GM12878 (cell line): Measurements from ENCODE around the gene GCK. TPM values are rescaled to one million over a fixed set of nuclear protein-coding genes. Genes with fewer than 3 reads are reported as not detected.
"Not testable (repeated sequence)": the region's sequence is repeated elsewhere in the genome, so short reads cannot be mapped to it uniquely, and the experiment has no call there.

Experiments used
- ATAC-seq: fragments of 200-7000 bp; cut with Tn5 transposase; 3 replicates; pipeline ENCODE4 v1.9.1; 2020; ENCODE audit warnings: mild to moderate bottlenecking, moderate library complexity
- BruUV-seq: library from RNA; stranded (reverse); fragments of 400-500 nt; replicated peaks from 2 replicates; lab custom pipeline; 2021; lab: Mats Ljungman, UMichigan
- CTCF ChIA-PET: fragments of 300-600 bp; sonication (Branson Sonifier 250); formaldehyde crosslinking; extraction: SDS; loops from one replicate; lab custom pipeline; 2021; ENCODE audit warnings: inconsistent platforms; lab: Yijun Ruan, JAX
- POLR2A ChIA-PET: fragments of 350-600 bp; formaldehyde crosslinking; extraction: SDS; loops from one replicate; lab custom pipeline; 2021; ENCODE audit warnings: inconsistent platforms; lab: Charles Lee
- RAD21 ChIA-PET: fragments of 300-600 bp; sonication (Branson Sonifier 250); formaldehyde crosslinking; loops from one replicate; lab custom pipeline; 2023; ENCODE audit warnings: antibody characterized with exemption; ENCODE audit not compliant: unreplicated experiment; lab: Charles Lee
- SMC1A ChIA-PET: fragments of 300-600 bp; sonication (Branson Sonifier 250); formaldehyde crosslinking; loops from one replicate; lab custom pipeline; 2023; ENCODE audit not compliant: unreplicated experiment, uncharacterized antibody; lab: Charles Lee
- DNase-seq: peaks from one replicate; pipeline ENCODE4 v3.0.0-alpha.2; 2011; ENCODE audit warnings: low read depth, low spot score
- FAIRE-seq: peaks from 3 replicates; lab custom pipeline; 2011; peaks lifted over from hg19 to GRCh38; lab: Jason Lieb, UNC
- H2AFZ ChIP-seq: 2 replicates; pipeline ENCODE4 v1.6.0; 2011; ENCODE audit warnings: low read depth, low read length, control low read depth; ENCODE audit not compliant: control insufficient read depth
- H3K27ac ChIP-seq: 2 replicates; pipeline ENCODE4 v1.5.1; 2011; ENCODE audit warnings: control low read depth; ENCODE audit not compliant: control insufficient read depth, insufficient read depth
- H3K27me3 ChIP-seq, 2 experiments: replicated peaks in 1 of 2; 2 replicates each; pipeline versions ENCODE4 v1.6.0 to v1.6.1; 2011; ENCODE audit warnings: low read length in 1 of 2; ENCODE audit not compliant: control insufficient read depth in 2 of 2, insufficient read depth in 2 of 2
- H3K36me3 ChIP-seq, 2 experiments: 2 replicates each; pipeline ENCODE4 v1.5.1; 2011; ENCODE audit warnings: low read length in 1 of 2; ENCODE audit not compliant: control insufficient read depth in 2 of 2, insufficient read depth in 2 of 2
- H3K4me1 ChIP-seq: 2 replicates; pipeline ENCODE4 v1.6.1; 2011; ENCODE audit warnings: mild to moderate bottlenecking, low read length, moderate library complexity, mixed read lengths; ENCODE audit not compliant: control insufficient read depth, insufficient read depth
- H3K4me2 ChIP-seq: 2 replicates; pipeline ENCODE4 v1.6.0; 2011; ENCODE audit warnings: control low read depth; ENCODE audit not compliant: control insufficient read depth, insufficient read depth
- H3K4me3 ChIP-seq: fragments of 200-600 bp; sonication (generic); 2 replicates; pipeline ENCODE4 v1.5.1; 2016
- H3K79me2 ChIP-seq: 2 replicates; pipeline ENCODE4 v1.6.0; 2011; ENCODE audit warnings: low read length; ENCODE audit not compliant: control insufficient read depth, insufficient read depth
- H3K9ac ChIP-seq: 2 replicates; pipeline ENCODE4 v1.8.0; 2011; ENCODE audit warnings: low read length, control low read depth, mixed read lengths; ENCODE audit not compliant: control insufficient read depth, insufficient read depth
- H3K9me3 ChIP-seq: replicated peaks from 3 replicates; pipeline ENCODE4 v1.5.1; 2011; ENCODE audit warnings: mild to moderate bottlenecking, low read length; ENCODE audit not compliant: control insufficient read depth, insufficient read depth
- H4K20me1 ChIP-seq: 2 replicates; pipeline ENCODE4 v1.6.0; 2011; ENCODE audit not compliant: control insufficient read depth, insufficient read depth
- CBX5 ChIP-seq: sonication (generic); IDR thresholded peaks from 2 replicates; pipeline ENCODE4 v1.6.1; 2016; ENCODE audit warnings: low read depth, moderate library complexity, mild to moderate bottlenecking, inconsistent platforms
- RELA ChIP-seq: fragments of 450-650 bp; IDR thresholded peaks from 2 replicates; pipeline ENCODE4 v1.8.0; 2014; ENCODE audit warnings: borderline replicate concordance; ENCODE audit not compliant: partially characterized antibody
- RUNX3 ChIP-seq: IDR thresholded peaks from 2 replicates; pipeline ENCODE4 v1.6.1; 2012; ENCODE audit warnings: low read length, inconsistent platforms
- SMC3 ChIP-seq: IDR thresholded peaks from 2 replicates; pipeline ENCODE4 v1.6.1; 2011; ENCODE audit warnings: low read length, improper control_type of control experiment, borderline replicate concordance
- WGBS: methylation state at CpG from one replicate; pipeline ENCODE4 v1.1.6; 2016; ENCODE audit warnings: low lambda C conversion rate; ENCODE audit not compliant: insufficient replicate concordance, insufficient coverage; ENCODE audit errors: missing lambda C conversion rate; 5-methylcytosine and 5-hydroxymethylcytosine counted together
- in situ Hi-C: fragments of 300-500 bp; cut with MboI; formaldehyde crosslinking; loops from 9 replicates; pipeline ENCODE4 v1.14.3; 2018; ENCODE audit warnings: mixed read lengths
- intact Hi-C: fragments of 100-400 bp; cut with micrococcal nuclease; formaldehyde crosslinking; loops from one replicate; pipeline ENCODE4 v1.14.2; 2022; ENCODE audit not compliant: unreplicated experiment
- polyA plus RNA-seq, 11 experiments: library from polyadenylated mRNA; depleted of rRNA in 4 of 11; unstranded in 6 of 11; stranded (reverse) in 5 of 11; fragments of >200 nt; fragmentation: Nextera tagmentation in 4 of 11; fragmentation: Illumina TruSeq in 1 of 11; extraction: Ambion mirVana in 4 of 11; extraction: Trizol in 1 of 11; gene quantifications; 1 replicate in 1 of 11; 2 replicates in 10 of 11; pipeline versions ENCODE4 v1.2.1 to v1.2.3, GENCODE V29; 2011 to 2016; ENCODE audit warnings: inconsistent platforms in 2 of 11, missing spikeins in 2 of 11, low read depth in 1 of 11
- total RNA-seq, 4 experiments: library from RNA; depleted of rRNA in 3 of 4; stranded (reverse); fragments of >200 nt in 3 of 4; fragmentation: Illumina TruSeq in 1 of 4; extraction: Trizol in 1 of 4; gene quantifications; 2 replicates each; pipeline versions ENCODE4 v1.2.1 to v1.2.3, GENCODE V29; 2013 to 2021
- TF ChIP-seq, protein P1 (sequence below): fragments of 450-650 bp; IDR thresholded peaks from 2 replicates; pipeline ENCODE4 v1.6.1; 2016; ENCODE audit warnings: mild to moderate bottlenecking

GCK gene
- total and polyA plus RNA-seq, 10 of the 15 experiments (the other 5 are each of a cell fraction or from before 2014, with no cell fraction given), result 0.06 to 0.16 TPM; not detected in 8

DNA sequence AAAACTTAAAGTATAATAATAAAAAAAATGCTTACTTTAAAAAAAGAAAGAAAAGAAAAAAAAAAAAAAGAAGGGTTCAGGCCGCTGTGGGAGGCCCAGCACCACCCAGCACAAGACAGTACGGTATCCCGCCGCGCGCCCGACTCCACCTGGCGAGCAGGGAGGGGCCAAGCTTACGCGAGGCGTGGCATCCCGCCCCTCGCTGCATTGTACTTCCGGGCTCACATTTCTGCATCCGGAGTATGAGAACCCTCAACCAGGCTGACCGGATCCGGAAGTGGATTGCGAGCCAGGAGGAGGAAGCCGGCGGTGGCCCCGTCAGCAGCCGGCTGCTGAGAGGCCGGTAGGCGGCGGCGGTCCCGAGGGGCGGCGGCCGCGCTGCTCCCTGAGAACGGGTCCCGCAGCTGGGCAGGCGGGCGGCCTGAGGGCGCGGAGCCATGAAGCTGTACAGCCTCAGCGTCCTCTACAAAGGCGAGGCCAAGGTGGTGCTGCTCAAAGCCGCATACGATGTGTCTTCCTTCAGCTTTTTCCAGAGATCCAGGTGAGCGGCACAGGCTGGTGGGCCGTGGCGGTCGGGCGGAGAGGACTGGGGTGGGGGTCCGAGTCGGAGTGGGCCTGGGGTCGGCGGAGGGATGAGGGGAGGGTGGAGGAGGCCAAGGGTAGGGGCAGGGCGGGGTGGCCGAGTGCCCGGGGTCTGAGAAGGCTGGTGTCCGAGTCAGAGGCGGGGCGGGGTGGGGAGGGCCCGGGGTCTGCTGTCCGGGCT, 11.6 kb upstream of the GCK start, which contains the start of gene YKT6 (continued):
- TF ChIP-seq, protein P1, sequence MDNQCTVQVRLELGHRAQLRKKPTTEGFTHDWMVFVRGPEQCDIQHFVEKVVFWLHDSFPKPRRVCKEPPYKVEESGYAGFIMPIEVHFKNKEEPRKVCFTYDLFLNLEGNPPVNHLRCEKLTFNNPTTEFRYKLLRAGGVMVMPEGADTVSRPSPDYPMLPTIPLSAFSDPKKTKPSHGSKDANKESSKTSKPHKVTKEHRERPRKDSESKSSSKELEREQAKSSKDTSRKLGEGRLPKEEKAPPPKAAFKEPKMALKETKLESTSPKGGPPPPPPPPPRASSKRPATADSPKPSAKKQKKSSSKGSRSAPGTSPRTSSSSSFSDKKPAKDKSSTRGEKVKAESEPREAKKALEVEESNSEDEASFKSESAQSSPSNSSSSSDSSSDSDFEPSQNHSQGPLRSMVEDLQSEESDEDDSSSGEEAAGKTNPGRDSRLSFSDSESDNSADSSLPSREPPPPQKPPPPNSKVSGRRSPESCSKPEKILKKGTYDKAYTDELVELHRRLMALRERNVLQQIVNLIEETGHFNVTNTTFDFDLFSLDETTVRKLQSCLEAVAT, result peak; percentile 59
- TF ChIP-seq RUNX3 (peak; percentile 26; the same call in 1 of the 2 replicates), SMC3 (no peak; the same call in 1 of the 2 replicates), RELA (no peak)

DNA sequence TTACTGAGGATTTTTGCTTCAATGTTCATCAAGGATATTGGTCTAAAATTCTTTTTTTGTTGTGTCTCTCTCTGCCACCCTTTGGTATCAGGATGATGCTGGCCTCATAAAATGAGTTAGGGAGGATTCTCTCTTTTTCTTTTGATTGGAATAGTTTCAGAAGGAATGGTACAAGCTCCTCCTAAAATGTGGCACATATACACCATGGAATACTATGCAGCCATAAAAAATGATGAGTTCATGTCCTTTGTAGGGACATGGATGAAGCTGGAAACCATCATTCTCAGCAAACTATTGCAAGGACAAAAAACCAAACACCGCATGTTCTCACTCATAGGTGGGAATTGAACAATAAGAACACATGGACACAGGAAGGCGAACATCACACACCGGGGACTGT, 10.9 kb upstream of the GCK start:
- TF ChIP-seq CBX5, result 0 out of 2 replicates have a peak, but pooled peaks have one; percentile 3
- ChIA-PET SMC1A (interaction anchor here (0.9 kb wide), 1 partner anchor 119 kb away, joined by 3 read pairs; no protein-coding TSS in a partner anchor), POLR2A (interaction anchor here (1.0 to 2.6 kb wide), 2 partner anchors 155 to 275 kb away, joined by 3 to 9 read pairs; partner anchors contain the start of gene DBNL), CTCF (interaction anchor here (0.6 kb wide), 1 partner anchor 102 kb away, joined by 3 read pairs; no protein-coding TSS in a partner anchor), RAD21 (interaction anchor here (1.7 to 1.8 kb wide), 2 partner anchors 119 to 180 kb away, joined by 6 to 8 read pairs; no protein-coding TSS in a partner anchor)
- H3K4me3 ChIP-seq, ATAC-seq, H3K4me1 ChIP-seq, BruUV-seq, DNase-seq, H3K27ac ChIP-seq, H3K4me2 ChIP-seq, H3K27me3 ChIP-seq, H3K36me3 ChIP-seq, H3K9me3 ChIP-seq, H2AFZ ChIP-seq, H4K20me1 ChIP-seq, in situ Hi-C loops, H3K9ac ChIP-seq, intact Hi-C loops, FAIRE-seq: not testable (repeated sequence)
- WGBS, result no CpG with 5 or more reads among the region's 3 CpGs
- peaks cover 28% of the 10 kb centered on the region for H3K79me2 ChIP-seq
